GOT3 (cell line): ENCODE results near the gene AP1S1.
"Not testable (repeated sequence)": the region's sequence is repeated elsewhere in the genome, so short reads cannot be mapped to it uniquely, and the experiment has no call there.

Experiments
- DNase-seq: peaks from one replicate; lab custom pipeline; 2025; ENCODE audit warnings: mixed read lengths; lab: John Stamatoyannopoulos, UW

The AP1S1 gene

DNA sequence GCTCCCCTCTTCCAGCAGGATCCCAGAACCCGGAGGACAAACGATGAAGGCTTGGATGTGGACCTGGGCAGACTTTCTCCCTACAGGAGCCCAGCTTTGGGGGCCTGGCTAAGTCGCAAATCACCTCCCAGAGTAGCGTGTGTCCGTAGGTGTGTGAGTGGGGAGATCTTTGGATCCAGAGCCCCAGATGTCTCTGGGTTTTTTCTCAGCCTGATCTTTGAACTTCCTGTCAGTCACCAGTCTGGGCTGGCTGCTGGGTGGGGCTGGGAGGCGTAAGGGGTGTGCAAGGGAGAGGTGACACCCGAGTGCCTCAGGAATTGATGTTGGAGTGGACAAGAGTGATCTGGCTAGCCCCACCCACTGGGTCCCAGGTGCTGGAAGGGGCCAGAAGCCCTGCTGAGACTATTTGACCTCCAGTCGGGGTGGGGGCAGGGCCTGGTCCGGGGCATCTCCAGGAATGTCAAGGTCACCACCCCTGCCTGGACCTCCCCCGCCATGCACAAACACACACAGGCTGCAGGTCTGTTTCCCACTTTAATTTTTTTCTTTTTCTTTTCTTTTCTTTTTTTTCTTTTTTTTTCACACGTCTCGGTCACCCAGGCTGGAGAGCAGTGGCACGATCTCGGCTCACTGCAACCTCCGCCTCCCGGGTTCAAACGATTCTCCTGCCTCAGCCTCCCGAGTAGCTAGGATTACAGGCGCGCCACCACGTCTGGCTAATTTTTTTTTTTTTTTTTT is 46.8 kb downstream of the AP1S1 start, which contains the start of gene MOGAT3:
TSS of gene MOGAT3 (minus strand) at position 175 of the 738 bp plus-strand sequence. CDS start 182 bp downstream, outside the sequence.
- DNase-seq = no peak

DNA sequence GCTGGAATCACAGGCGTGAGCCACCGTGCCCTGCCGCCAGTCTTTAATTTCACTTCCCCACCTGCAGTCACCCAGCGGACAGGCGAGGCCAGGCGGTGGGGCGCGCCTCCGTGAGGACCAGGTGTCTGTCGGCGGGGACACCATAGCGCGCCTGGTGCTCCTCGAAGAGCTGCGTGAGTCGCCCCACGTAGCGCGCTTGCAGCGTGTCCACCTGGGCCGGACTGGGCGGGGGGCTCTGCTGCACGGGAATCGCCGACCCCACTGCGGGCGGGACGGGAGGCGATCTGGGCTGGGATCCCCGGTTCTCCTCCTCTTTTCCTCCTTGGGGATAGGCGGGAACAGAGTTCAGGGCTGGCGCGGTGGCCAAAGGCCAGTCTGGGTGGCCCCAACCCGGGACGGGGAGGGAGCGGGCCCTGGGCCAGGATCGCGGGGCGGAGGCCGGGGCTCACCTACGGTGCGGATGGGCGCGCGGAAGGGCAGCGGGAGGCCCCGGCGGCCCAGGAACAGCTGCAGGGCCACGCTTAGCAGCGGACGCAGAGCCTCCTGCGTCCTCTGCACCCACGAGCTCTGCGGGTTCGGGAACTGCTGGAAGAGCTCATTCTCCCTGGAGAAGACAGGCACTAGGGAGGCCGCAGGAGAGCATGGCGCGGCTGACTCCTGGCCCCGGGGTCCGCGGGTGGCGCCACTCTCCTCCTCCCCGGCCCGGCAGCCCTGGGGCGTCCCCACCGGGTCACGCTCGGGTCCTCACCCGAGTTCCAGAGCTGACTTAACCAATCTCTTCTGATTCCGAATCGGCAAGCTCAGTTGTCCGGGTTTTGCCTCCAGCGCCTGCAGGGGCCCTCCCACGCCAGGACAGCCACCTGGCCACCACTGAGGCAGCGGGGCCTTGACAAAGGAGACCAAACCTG is 47.7 kb downstream of the AP1S1 start:
- DNase-seq = no peak

DNA sequence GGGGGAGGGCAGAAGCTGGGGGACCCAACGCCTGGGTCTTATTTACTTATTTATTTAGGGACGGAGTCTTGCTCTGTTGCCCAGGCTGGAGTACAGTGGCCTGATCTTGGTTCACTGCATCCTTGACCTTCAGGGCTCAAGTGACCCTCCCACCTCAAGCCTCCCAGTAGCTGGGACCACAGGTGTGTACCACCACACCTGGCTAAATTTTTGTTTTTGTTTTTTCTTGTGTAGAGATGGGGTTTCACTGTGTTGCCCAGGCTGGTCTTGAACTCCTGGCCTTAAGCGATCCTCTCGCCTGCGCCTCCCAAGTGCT is 48.3 kb downstream of the AP1S1 start:
- DNase-seq = no peak

DNA sequence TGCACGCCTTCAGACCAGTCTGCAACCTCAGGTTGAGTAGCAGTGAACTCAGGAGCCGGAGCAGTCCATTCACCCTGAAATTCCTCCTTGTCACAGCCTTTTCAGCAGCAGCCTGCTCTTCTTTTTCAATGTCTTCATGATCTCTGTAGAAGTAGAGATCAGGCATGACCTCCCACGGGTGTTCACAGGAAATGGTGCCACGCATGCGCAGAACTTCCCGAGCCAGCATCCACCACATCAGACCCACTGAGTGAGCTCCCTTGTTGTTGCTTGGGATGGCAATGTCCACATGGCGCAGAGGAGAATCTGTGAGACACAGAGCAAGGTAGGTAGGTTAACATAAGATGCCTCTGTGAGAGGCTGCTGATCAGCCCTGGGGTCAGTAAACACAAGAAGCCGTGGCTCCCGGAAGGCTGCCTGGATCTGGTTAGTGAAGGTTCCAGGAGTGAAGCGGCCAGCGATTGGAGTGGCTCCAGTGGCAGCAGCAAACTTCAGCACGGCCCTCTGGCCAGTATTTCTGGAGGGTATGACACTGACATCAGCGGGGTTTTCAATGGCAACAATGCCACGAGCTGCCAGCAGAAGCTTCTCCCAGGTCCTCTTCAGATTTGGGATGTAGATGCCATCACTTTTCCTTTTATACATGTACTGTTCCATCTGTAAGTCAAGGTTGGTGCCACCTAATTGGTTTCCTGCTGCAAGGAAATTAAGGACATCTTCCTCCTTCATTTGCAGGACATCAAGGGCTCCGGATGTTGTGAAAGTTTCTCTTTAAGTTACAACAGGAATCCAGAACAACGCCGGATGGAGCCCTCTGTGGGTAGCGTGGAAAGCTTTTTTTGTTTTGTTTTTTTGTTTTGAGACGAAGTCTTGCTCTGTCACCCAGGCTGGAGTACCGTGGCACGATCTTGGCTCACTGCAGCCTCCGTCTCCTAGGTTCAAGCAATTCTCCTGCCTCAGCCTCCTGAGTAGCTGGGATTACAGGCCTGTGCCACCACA is 49.8 kb downstream of the AP1S1 start:
- not testable (repeated sequence) for DNase-seq

DNA sequence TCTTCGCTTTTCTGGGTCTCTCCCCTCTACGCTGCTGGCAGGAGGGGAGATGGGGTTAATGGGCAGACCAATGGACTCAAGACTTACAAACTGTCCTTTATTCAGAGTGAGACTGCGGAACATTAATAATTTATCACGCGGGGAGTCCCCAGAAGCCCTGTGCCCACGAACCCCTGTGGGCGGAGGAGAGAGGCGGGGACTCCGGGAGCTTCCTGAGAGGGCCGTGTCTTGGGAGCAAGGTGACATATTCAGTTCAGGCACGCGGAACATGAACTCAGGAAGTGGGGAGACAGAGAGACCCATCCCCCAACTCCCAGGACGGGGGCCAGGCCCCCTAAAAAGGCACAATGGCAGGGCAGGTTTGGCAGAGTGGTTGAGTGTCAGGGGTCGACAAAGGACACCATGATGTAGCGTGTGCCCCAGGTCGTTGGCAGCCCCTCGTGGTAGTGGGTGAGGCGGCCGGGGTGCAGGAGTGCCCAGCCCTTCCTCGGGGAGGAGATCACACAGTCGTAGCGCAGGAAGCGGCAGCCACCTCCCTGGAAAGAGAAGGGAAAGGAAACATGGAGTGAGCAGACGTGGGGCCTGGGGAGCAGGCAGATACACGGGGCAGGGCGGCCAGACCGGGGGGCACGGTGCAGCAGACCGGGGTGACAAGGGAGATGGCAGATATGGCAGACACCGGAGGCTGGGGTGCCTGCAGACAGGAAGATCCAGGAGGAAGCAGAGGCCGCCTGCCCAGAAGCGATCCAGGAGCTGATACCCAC is 51.8 kb downstream of the AP1S1 start:
- no peak for DNase-seq

DNA sequence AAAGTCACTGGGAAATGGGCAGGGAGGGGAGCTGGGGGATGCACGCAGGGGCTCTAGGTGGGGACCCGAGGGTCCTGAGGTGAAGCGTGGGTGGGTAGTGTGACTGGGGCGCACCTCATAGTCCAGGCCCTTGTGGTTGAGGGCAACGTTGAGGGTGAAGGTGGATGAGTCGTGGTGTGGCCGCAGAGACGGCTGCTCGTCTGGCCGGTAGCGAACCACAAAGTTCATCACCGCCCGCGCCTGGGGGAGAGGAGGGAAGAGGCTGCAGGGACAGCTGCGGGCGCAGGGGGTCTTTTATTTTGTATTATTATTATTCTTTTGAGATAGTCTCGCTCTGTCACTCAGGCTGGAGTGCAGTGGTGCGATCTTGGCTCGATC is 52.4 kb downstream of the AP1S1 start:
- DNase-seq = no peak

DNA sequence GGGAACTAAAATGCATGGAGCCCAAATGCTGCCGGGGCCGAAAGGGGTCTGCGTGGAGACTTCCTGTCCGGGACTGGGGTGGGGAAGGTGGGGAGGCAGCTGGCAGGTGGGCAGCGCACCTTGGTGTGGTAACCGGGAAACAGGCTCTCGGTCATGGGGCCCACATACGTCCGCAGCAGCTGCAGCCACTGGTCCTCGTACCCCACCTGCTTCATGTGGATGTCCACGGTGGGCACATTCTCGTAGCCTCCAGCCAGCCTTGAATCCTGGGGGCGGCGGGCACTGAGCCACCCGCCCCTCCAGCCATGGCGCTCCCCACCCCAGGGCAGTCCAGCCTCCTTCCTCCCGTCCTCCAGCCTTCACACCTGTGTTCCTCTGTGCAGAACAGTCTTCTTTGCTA is 53.2 kb downstream of the AP1S1 start:
- DNase-seq = no peak

DNA sequence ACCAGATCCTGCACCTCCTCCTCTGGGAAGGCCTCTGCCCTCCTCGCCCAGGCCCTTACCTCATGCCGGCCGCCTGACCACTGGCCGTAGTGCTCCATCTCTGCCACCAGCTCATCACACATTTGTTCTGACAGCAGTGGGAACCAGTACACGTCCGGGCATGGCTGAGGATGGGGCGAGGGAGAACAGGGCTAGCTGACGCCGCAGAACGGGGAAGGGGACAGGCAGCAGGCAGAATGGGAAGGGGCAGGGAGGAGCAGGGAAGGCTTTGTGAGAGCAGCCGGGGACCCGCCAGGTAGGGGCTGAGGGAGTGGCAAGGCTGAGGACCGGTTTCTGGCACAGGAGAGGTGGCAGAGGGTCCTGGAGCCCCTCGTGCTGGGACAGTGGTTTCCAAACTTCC is 54.5 kb downstream of the AP1S1 start:
- DNase-seq = no peak

DNA sequence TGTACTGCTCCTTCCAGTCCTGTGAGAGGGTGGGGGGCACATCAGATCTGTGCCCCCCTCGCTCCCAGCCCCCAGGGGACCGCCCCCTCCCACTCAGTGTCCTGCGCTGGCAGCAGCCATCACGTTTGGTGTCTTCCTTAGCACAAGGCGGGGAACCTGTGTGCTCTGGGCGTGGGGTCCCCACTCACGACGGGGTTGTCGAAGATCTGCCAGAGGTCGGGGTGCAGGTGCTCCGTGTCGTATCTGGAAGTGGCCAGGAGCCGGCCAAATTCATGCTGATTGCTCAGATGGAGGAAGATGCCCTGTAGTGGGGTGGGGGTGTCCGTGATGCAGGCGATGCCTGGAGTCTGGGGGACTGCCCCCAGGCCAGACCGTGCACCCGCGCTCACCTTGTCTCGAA is 55.9 kb downstream of the AP1S1 start:
- DNase-seq = no peak
